GM04504 (cell line): ENCODE data around the gene UFC1.
"Not testable (repeated sequence)": the region's sequence is repeated elsewhere in the genome, so short reads cannot be mapped to it uniquely, and the experiment has no call there.

Experiments used
- DNase-seq: peaks from one replicate; pipeline ENCODE4 v3.0.0-alpha.2; 2012; ENCODE audit warnings: low read depth

Gene UFC1

GRCh38 chr1:161153682-161154337, at the start of gene UFC1:
Gene UFC1, plus strand, starts transcription at chr1:161153978. Its CDS starts 20 bp downstream, at chr1:161153998.
- DNase-seq = peak; percentile 77

GRCh38 chr1:161106431-161106830, 47.3 kb upstream of the UFC1 start:
- no peak for DNase-seq

- no peak for DNase-seq
These were observed 42.7 kb upstream of the UFC1 start for GRCh38 chr1:161111117-161111516.

- DNase-seq = no peak
These were observed 42.3 kb upstream of the UFC1 start for GRCh38 chr1:161111527-161111926.

- DNase-seq = no peak
These were observed 39.9 kb upstream of the UFC1 start for GRCh38 chr1:161113915-161114314.

GRCh38 chr1:161114556-161114955, 39.2 kb upstream of the UFC1 start:
- no peak for DNase-seq

GRCh38 chr1:161115132-161115711, 38.6 kb upstream of the UFC1 start:
- no peak for DNase-seq

GRCh38 chr1:161115961-161116360, 37.8 kb upstream of the UFC1 start:
- not testable (repeated sequence) for DNase-seq

- no peak for DNase-seq
These were observed 35.8 kb upstream of the UFC1 start, which contains the start of the genes NIT1 and PFDN2 for GRCh38 chr1:161117759-161118581. Gene NIT1, plus strand, starts transcription at chr1:161118105. Its CDS starts 72 bp downstream, at chr1:161118177. Gene PFDN2, minus strand, starts transcription at chr1:161118037. Its CDS starts 11 bp downstream, at chr1:161118026.

GRCh38 chr1:161119092-161119903, 34.5 kb upstream of the UFC1 start:
- DNase-seq = no peak

GRCh38 chr1:161121042-161121650, 32.6 kb upstream of the UFC1 start:
- no peak for DNase-seq

- no peak for DNase-seq
These were observed 31.9 kb upstream of the UFC1 start for GRCh38 chr1:161121834-161122233.

- DNase-seq = no peak
These were observed 30.8 kb upstream of the UFC1 start for GRCh38 chr1:161122967-161123366.

GRCh38 chr1:161127649-161128048, 26.1 kb upstream of the UFC1 start:
- no peak for DNase-seq

- no peak for DNase-seq
These were observed 25.0 kb upstream of the UFC1 start for GRCh38 chr1:161128591-161129420.

- no peak for DNase-seq
These were observed 23.5 kb upstream of the UFC1 start for GRCh38 chr1:161130266-161130665.

GRCh38 chr1:161131523-161132409, 22.0 kb upstream of the UFC1 start:
- no peak for DNase-seq

GRCh38 chr1:161132410-161133219, 21.2 kb upstream of the UFC1 start, which contains the start of gene DEDD:
Gene DEDD, minus strand, starts transcription at chr1:161132667. Its CDS starts 8,205 bp downstream, at chr1:161124462.
- DNase-seq = peak; percentile 92
